C4-2B (cell line): Measurements from ENCODE around the gene FCMR.
A peak's percentile ranks its signal among the peaks of the same experiment; 100 is the strongest.

Source experiments
- H3K27ac ChIP-seq: fragments of 450-650 bp; 2 replicates; pipeline ENCODE4 v1.5.1; 2017
- ZFX ChIP-seq: fragments of 450-650 bp; IDR thresholded peaks from 2 replicates; pipeline ENCODE4 v1.6.1; 2017
- TF ChIP-seq, protein P1 (sequence below): fragments of 450-650 bp; conservative IDR thresholded peaks from 2 replicates; pipeline ENCODE4 v1.5.1; 2017; ENCODE audit warnings: mild to moderate bottlenecking

The FCMR gene

DNA sequence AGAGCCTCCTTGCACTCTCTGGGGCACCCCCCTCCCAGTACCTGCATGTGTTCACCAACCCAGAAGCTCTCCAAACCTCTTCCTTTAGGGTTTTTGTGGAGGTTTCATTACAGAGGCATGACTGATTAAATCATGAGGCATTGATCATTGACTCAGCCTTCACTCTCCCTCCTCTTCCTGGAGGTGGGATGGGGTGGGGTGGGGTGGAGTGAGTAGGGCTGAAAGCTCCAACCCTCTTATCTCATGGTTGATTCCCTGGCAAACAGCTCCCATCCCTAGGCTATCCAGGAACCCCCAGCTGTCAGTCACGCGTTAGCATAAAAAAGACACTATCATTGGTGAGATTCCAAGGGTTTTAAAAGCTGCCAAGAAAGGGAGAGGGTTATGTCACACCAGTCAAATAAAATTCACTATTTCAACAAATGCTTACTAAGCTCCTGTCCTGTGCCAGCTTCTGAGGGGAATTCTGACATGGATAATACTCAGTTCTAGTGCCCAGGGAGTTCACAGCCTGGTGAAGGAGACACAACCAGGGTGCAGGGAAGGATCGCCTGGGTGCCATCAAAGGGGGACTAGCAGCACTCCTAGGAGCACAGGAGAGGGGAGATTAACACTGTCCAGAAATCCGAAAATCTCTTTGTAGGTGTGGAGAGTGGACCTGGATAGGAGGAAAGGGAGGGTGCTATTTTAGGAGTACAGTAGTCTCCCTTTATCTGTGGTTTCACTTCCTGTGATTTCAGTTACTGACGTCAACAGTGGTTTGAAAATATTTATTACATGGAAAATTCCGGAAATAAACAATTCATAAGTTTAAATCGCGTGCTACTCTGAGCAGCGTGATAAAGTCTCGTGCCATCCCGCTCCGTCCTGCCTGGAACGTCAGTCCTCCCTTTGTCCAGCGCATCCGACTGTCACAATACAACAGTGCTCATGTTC lies 31.3 kb downstream of the FCMR start:
- H3K27ac ChIP-seq: peak overlapping the region; percentile 26
- TF ChIP-seq ZFX: no peak
- TF ChIP-seq, protein P1, sequence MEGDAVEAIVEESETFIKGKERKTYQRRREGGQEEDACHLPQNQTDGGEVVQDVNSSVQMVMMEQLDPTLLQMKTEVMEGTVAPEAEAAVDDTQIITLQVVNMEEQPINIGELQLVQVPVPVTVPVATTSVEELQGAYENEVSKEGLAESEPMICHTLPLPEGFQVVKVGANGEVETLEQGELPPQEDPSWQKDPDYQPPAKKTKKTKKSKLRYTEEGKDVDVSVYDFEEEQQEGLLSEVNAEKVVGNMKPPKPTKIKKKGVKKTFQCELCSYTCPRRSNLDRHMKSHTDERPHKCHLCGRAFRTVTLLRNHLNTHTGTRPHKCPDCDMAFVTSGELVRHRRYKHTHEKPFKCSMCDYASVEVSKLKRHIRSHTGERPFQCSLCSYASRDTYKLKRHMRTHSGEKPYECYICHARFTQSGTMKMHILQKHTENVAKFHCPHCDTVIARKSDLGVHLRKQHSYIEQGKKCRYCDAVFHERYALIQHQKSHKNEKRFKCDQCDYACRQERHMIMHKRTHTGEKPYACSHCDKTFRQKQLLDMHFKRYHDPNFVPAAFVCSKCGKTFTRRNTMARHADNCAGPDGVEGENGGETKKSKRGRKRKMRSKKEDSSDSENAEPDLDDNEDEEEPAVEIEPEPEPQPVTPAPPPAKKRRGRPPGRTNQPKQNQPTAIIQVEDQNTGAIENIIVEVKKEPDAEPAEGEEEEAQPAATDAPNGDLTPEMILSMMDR: no peak

DNA sequence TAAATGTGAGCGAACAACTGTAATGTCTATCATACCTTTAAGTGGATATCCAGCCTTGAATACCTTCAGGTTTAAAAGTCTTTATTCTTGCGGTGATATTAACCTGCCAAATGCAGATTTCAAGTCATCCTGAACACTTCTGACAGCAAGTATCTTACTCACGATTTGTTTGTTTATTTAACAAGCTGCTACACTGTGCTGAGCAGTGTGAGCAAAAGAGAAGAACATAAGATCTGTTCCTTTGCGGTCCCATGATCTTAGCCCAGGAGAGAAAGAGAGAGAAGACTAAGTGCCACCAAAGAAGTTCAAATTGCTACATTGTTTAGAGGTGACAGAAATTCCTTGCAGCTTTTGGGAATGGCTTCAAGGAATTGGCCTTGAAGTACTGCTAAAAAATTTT lies 34.0 kb downstream of the FCMR start:
- H3K27ac ChIP-seq: no peak overlapping the region
- TF ChIP-seq, protein P1: no peak
- no peak for TF ChIP-seq ZFX

DNA sequence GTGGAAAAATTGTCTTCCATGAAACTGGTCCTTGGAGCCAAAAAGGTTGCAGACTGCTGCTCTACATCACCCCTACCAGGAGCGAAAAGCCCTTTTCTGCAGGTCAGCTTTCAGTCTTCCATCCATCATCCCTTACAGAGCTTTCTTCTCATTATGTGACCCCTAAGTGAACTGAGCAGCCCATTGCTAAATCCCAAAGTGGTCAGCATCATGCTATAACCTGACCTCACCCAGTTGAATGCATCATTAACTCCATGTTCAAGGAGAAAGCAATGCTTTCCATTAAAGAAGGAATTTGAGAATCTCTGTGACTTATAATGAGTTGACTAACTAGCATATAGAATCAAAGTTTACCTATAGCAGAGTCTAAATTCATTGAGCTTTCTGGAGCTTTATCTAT lies 34.9 kb downstream of the FCMR start:
- TF ChIP-seq, protein P1: no peak
- no peak for TF ChIP-seq ZFX
- no peak overlapping the region for H3K27ac ChIP-seq

DNA sequence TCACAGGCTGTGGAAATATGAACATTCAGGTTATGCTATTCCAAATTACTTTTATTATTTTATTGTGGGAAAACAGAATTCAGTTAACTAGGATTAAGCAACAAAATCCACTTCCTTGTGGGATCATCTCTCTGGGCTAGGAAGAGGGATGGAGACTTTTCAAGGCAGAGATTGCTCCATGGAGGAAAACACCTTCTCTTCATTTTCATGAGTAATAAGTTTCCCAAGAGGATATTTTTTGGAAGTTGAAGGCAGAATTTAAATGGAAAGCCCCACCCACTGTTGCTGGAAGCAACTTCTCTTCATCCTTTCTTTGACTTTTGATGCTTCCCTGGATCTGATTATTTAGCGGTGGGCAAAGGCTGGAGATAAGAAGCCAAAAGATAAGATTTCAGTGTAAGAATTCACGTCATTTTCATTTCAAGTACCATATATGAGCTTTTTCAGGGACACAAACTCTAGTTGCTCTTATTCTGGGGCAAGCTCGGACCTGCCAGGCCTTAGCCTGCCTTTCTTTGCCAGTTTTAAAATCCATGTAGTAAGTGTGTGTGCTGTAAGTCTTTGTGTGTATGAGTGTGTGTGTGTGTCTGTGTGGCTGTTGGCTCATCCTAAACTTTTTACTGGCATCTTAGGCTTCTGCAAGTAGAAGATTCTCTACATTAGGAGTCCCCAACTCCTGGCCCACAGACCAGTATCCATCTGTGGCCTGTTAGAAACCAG lies 36.2 kb downstream of the FCMR start:
- no peak for TF ChIP-seq ZFX
- TF ChIP-seq, protein P1: no peak
- no peak overlapping the region for H3K27ac ChIP-seq

DNA sequence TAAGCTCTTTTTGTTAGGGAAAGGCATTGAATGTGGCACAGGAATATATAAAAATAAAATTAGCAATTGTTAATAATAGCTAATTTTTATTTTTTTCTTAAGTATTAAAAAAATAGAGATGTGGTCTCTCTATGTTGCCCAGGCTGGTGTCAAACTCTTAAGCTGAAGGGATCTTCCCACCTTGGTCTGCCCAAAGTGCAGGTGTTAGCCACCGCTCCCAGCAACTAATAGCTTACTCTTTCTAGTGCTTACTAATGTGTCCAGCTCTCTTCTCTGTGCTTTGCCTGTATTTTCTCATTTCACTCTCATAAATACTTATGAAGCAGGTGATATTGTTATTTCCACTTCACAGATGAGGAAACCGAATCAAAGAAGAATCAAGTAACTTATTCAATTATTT lies 37.9 kb downstream of the FCMR start:
- H3K27ac ChIP-seq: no peak overlapping the region
- TF ChIP-seq ZFX: no peak

DNA sequence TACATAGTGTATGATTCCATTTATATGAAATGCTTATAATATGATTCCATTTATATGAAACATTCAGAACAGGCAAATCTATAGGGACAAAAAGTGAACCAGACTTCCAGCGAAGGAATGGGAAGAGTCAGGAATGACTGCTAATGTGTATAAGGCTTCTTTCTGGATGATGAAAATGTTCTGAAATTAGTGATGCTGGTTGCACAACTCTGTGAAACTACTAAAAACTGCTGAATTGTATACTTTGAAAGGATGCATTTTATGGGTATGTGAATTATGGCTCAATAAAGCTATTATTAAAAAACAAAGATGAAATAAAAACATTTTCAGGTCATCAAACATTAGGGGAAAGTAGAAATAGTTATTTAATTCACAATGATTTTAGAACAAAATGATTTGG lies 38.6 kb downstream of the FCMR start:
- no peak overlapping the region for H3K27ac ChIP-seq
- TF ChIP-seq, protein P1: no peak

DNA sequence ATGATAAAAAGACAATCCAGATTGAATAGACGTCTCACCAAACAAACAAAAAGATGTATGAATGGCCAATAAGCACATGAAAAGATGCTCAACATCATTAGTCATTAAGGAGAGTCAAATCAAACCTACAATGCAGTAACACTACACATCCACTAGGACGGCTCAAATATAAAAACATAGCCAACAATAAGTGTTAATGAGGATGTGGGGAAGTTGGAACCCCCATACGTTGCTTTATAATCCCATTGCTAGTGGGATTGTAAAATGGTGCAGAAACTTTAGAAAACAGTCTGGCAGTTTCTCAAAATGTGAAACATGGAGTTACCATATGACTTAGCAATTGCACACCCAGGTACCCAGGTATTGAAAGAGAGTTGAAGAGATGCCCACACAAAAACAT lies 39.2 kb downstream of the FCMR start:
- TF ChIP-seq ZFX: no peak
- TF ChIP-seq, protein P1: peak; percentile 36
- H3K27ac ChIP-seq: no peak overlapping the region
